Activated naive CD8-positive, alpha-beta T cell treated with anti-CD3 and anti-CD28 coated beads for 36 hours (primary cell): Measurements from ENCODE around the gene ZNF217. TPM values are rescaled to one million over a fixed set of nuclear protein-coding genes. Genes with fewer than 3 reads are reported as not detected.
"Not testable (repeated sequence)": the region's sequence is repeated elsewhere in the genome, so short reads cannot be mapped to it uniquely, and the experiment has no call there.

Source experiments
- DNase-seq: peaks from one replicate; pipeline ENCODE4 v3.0.0; 2021
- H3K27ac Mint-ChIP-seq: one replicate; pipeline ENCODE4 v1.8.0; 2022; ENCODE audit warnings: mild to moderate bottlenecking, moderate library complexity, mixed read lengths
- H3K27me3 Mint-ChIP-seq: one replicate; pipeline ENCODE4 v1.8.0; 2022; ENCODE audit warnings: mild to moderate bottlenecking, mixed read lengths
- H3K36me3 Mint-ChIP-seq: one replicate; pipeline ENCODE4 v1.8.0; 2021; ENCODE audit warnings: mild to moderate bottlenecking, mixed read lengths
- H3K4me1 Mint-ChIP-seq: one replicate; pipeline ENCODE4 v1.8.0; 2021; ENCODE audit warnings: mixed read lengths
- H3K4me3 Mint-ChIP-seq: one replicate; pipeline ENCODE4 v1.8.0; 2022; ENCODE audit warnings: mild to moderate bottlenecking, moderate library complexity, mixed read lengths
- H3K9me3 Mint-ChIP-seq: one replicate; pipeline ENCODE4 v1.8.0; 2022; ENCODE audit warnings: mixed read lengths
- total RNA-seq, 2 experiments: library from RNA; stranded (reverse); gene quantifications; one replicate each; pipeline ENCODE4 v1.2.3, GENCODE V29; 2021

Gene ZNF217
- total RNA-seq, result 10 to 100 TPM; 55.6 to 59.0 TPM

GRCh38 chr20:53593466-53594007, at the start of gene ZNF217:
Gene ZNF217, minus strand, starts transcription at chr20:53593839. Its CDS starts 11,013 bp downstream, at chr20:53582826.
- not testable (repeated sequence) for H3K27me3 Mint-ChIP-seq, H3K9me3 Mint-ChIP-seq
- Mint-ChIP-seq H3K4me1 (peaks cover 47% of the 10 kb centered on the region), H3K27ac (peak within 1 kb of the TSS; percentile 99), H3K36me3 (peaks cover 21% of the 10 kb centered on the region), H3K4me3 (peak within 1 kb of the TSS; percentile 91)
- peak; percentile 79 for DNase-seq

- Mint-ChIP-seq H3K4me1 (peaks cover 40% of the 10 kb centered on the region), H3K9me3 (no peaks in the 10 kb centered on the region), H3K27me3 (no peaks in the 10 kb centered on the region), H3K4me3 (peak overlapping the region; percentile 69), H3K36me3 (no peaks in the 10 kb centered on the region), H3K27ac (peak overlapping the region; percentile 94)
- DNase-seq, result peak; percentile 71
These were observed 49.6 kb upstream of the ZNF217 start for GRCh38 chr20:53643031-53643832.

- H3K36me3 Mint-ChIP-seq, result no peaks in the 10 kb centered on the region
- peak overlapping the region; percentile 94 for H3K27ac Mint-ChIP-seq
- peak overlapping the region; percentile 69 for H3K4me3 Mint-ChIP-seq
- H3K27me3 Mint-ChIP-seq, result no peaks in the 10 kb centered on the region
- peaks cover 40% of the 10 kb centered on the region for H3K4me1 Mint-ChIP-seq
- H3K9me3 Mint-ChIP-seq, result no peaks in the 10 kb centered on the region
- peak; percentile 63 for DNase-seq
These were observed 48.8 kb upstream of the ZNF217 start for GRCh38 chr20:53642196-53643030.

- H3K4me1 Mint-ChIP-seq, result peaks cover 49% of the 10 kb centered on the region
- peak overlapping the region; percentile 6 for H3K27ac Mint-ChIP-seq
- no peaks in the 10 kb centered on the region for H3K9me3 Mint-ChIP-seq
- H3K27me3 Mint-ChIP-seq, result no peaks in the 10 kb centered on the region
- DNase-seq, result no peak
- H3K36me3 Mint-ChIP-seq, result peaks cover 1% of the 10 kb centered on the region
- H3K4me3 Mint-ChIP-seq, result no peak overlapping the region
These were observed 46.2 kb upstream of the ZNF217 start for GRCh38 chr20:53639647-53640440.

- DNase-seq, result no peak
- no peak overlapping the region for H3K4me3 Mint-ChIP-seq
- no peaks in the 10 kb centered on the region for H3K9me3 Mint-ChIP-seq
- no peaks in the 10 kb centered on the region for H3K27me3 Mint-ChIP-seq
- peaks cover 1% of the 10 kb centered on the region for H3K36me3 Mint-ChIP-seq
- H3K27ac Mint-ChIP-seq, result peak overlapping the region; percentile 6
- H3K4me1 Mint-ChIP-seq, result peaks cover 46% of the 10 kb centered on the region
These were observed 45.5 kb upstream of the ZNF217 start for GRCh38 chr20:53639128-53639527.

GRCh38 chr20:53637310-53637709, 43.7 kb upstream of the ZNF217 start:
- H3K36me3 Mint-ChIP-seq, H3K27ac Mint-ChIP-seq, H3K9me3 Mint-ChIP-seq, H3K4me3 Mint-ChIP-seq, DNase-seq, H3K27me3 Mint-ChIP-seq: not testable (repeated sequence)
- peaks cover 30% of the 10 kb centered on the region for H3K4me1 Mint-ChIP-seq

GRCh38 chr20:53636540-53637097, 43.0 kb upstream of the ZNF217 start:
- Mint-ChIP-seq H3K4me1 (peaks cover 26% of the 10 kb centered on the region), H3K36me3 (peaks cover 1% of the 10 kb centered on the region), H3K27ac (peak overlapping the region; percentile 39), H3K9me3 (no peaks in the 10 kb centered on the region), H3K27me3 (no peaks in the 10 kb centered on the region), H3K4me3 (peak overlapping the region; percentile 38)
- no peak for DNase-seq

- Mint-ChIP-seq H3K9me3 (no peaks in the 10 kb centered on the region), H3K4me1 (peaks cover 23% of the 10 kb centered on the region), H3K27me3 (no peaks in the 10 kb centered on the region), H3K27ac (peak overlapping the region; percentile 9), H3K36me3 (peaks cover 1% of the 10 kb centered on the region), H3K4me3 (no peak overlapping the region)
- no peak for DNase-seq
These were observed 41.6 kb upstream of the ZNF217 start for GRCh38 chr20:53635221-53635620.

- Mint-ChIP-seq H3K27me3 (no peaks in the 10 kb centered on the region), H3K4me3 (no peak overlapping the region), H3K27ac (no peak overlapping the region), H3K9me3 (no peaks in the 10 kb centered on the region), H3K4me1 (peaks cover 20% of the 10 kb centered on the region), H3K36me3 (peaks cover 1% of the 10 kb centered on the region)
- DNase-seq, result no peak
These were observed 38.4 kb upstream of the ZNF217 start for GRCh38 chr20:53631909-53632662.

GRCh38 chr20:53629436-53629835, 35.8 kb upstream of the ZNF217 start:
- peaks cover 16% of the 10 kb centered on the region for H3K4me1 Mint-ChIP-seq
- no peak for DNase-seq
- no peaks in the 10 kb centered on the region for H3K27me3 Mint-ChIP-seq
- no peaks in the 10 kb centered on the region for H3K36me3 Mint-ChIP-seq
- H3K9me3 Mint-ChIP-seq, result no peaks in the 10 kb centered on the region
- no peak overlapping the region for H3K4me3 Mint-ChIP-seq
- H3K27ac Mint-ChIP-seq, result no peak overlapping the region

GRCh38 chr20:53628758-53629157, 35.1 kb upstream of the ZNF217 start:
- H3K4me3 Mint-ChIP-seq, H3K27ac Mint-ChIP-seq, H3K9me3 Mint-ChIP-seq, DNase-seq, H3K27me3 Mint-ChIP-seq, H3K36me3 Mint-ChIP-seq: not testable (repeated sequence)
- H3K4me1 Mint-ChIP-seq, result peaks cover 20% of the 10 kb centered on the region

- no peak for DNase-seq
- Mint-ChIP-seq H3K4me1 (peaks cover 25% of the 10 kb centered on the region), H3K4me3 (no peak overlapping the region), H3K27me3 (no peaks in the 10 kb centered on the region), H3K27ac (peak overlapping the region; percentile 32), H3K9me3 (no peaks in the 10 kb centered on the region), H3K36me3 (no peaks in the 10 kb centered on the region)
These were observed 34.4 kb upstream of the ZNF217 start for GRCh38 chr20:53628076-53628475.

GRCh38 chr20:53627001-53627400, 33.4 kb upstream of the ZNF217 start:
- not testable (repeated sequence) for H3K9me3 Mint-ChIP-seq, H3K27ac Mint-ChIP-seq, H3K27me3 Mint-ChIP-seq, DNase-seq, H3K36me3 Mint-ChIP-seq, H3K4me3 Mint-ChIP-seq
- H3K4me1 Mint-ChIP-seq, result peaks cover 36% of the 10 kb centered on the region

- no peaks in the 10 kb centered on the region for H3K27me3 Mint-ChIP-seq
- no peak overlapping the region for H3K4me3 Mint-ChIP-seq
- no peaks in the 10 kb centered on the region for H3K9me3 Mint-ChIP-seq
- H3K27ac Mint-ChIP-seq, result no peak overlapping the region
- H3K4me1 Mint-ChIP-seq, result peaks cover 40% of the 10 kb centered on the region
- no peak for DNase-seq
- H3K36me3 Mint-ChIP-seq, result no peaks in the 10 kb centered on the region
These were observed 32.9 kb upstream of the ZNF217 start for GRCh38 chr20:53626584-53626983.
